Nucleus accumbens (tissue), 56 donors: ENCODE measurements around the gene CORO2A.
"Not testable (repeated sequence)": the region's sequence is repeated elsewhere in the genome, so short reads cannot be mapped to it uniquely, and the experiment has no call there.

Experiments
- DNase-seq, 56 donors: peaks; one replicate each; lab custom pipeline; 2025; lab: John Stamatoyannopoulos, UW

Gene CORO2A

DNA sequence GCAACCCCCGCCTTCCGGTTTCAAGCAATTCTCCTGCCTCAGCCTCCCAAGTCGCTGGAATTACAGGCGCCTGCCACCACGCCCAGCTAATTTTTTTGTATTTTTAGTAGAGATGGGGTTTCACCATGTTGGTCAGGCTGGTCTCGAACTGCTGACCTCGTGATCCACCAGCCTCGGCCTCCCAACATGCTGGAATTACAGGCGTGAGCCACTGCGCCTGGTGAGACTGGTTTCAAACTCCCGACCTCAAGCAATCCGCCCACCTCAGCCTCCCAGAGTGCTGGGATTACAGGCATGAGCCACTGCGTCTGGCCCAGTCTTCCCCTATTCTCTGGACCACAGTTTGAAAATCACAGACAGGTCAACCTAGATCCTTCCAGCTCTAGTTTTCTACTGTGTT is 68.3 kb downstream of the CORO2A start:
- not testable (repeated sequence) for DNase-seq

DNA sequence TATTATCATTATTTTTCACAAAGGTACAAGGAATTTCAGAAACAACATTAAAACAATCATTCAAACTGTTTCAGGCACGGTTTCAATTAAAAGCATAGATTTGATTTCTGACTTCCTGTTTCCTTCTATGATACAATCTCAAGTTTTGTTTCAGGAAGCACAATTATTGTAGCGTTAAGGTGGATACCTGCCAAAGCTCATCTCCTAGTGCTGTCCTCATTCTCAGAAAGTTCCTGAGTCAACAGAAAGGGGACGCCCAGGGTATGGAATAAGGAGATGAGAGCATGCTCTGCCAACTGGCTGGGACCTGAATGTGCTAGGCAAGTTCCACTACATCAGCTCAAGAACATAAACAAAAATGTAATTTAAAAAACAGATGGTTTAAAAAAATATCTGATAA is 71.4 kb downstream of the CORO2A start:
- no peak for DNase-seq

DNA sequence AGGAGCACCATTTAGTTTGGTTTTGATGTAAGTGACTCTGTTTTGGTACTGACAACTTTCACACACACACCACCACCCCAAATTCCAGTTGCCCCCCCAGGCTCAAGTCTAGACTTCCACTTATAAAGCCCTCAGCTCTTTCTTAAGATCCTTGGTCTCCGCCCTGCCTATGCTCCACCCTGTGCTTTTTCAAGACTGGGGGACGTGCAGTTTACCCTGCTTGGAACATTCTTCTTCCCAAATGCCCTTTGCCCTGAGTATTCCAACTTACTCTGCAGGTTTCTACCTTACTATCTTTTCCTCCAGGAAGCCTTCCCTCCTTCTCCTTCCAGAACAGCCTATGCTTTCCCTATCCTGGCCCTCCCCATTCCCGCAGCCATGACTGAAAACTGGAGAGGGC is 72.0 kb downstream of the CORO2A start:
- no peak for DNase-seq

DNA sequence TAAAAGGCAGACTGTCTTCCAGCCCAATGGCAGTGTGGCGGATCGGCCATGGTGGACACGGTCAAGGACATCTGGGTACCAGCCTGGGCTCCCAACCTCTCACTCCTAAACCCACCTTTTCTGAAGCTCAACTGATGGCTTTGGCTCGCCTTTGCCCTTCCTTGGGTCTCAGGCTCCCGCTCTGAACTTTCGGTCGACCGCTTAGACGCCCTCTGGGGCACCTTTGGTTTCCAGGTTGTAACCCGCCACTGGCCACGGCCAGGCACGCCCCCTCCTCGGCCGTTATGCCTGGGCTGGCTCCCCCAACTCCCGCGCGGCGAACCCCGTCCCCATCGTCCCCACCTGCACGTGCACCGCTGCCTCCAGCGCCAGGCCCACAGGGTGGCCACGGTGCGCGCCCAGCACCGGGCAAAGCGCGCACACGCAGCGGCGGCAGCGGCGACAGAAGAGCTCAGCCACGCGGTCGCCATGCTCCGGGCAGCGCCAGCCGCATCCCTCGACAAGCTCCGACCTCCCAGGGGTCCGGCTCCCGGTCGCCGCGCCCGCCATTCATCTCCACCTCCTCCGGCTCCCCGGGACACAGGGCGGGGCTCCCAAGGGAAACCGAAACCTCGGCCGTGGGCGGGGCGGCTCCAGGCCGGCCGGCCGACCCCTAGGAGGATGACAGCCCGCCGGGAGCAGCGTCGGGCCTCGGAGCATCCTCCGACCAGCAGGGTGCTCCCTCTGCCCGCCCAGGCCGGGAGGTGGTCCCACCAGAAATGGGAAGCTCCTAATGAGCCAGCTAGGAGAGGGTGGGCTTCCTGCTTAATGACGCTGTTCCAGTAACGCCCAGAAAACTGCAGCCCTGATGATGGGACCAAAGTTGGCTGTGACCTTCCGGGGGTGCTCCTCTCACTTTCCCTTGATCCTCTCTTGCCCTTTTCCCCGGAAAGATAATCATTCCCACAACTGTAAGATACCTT is 73.5 kb downstream of the CORO2A start, which contains the start of gene TRIM14:
TRIM14 (minus strand) TSS at position 583 of the 962 bp plus-strand sequence; CDS start at position 549, 34 bp downstream.
- peak in 22 of 56 donors; percentile 9 to 51 (median 18) for DNase-seq

DNA sequence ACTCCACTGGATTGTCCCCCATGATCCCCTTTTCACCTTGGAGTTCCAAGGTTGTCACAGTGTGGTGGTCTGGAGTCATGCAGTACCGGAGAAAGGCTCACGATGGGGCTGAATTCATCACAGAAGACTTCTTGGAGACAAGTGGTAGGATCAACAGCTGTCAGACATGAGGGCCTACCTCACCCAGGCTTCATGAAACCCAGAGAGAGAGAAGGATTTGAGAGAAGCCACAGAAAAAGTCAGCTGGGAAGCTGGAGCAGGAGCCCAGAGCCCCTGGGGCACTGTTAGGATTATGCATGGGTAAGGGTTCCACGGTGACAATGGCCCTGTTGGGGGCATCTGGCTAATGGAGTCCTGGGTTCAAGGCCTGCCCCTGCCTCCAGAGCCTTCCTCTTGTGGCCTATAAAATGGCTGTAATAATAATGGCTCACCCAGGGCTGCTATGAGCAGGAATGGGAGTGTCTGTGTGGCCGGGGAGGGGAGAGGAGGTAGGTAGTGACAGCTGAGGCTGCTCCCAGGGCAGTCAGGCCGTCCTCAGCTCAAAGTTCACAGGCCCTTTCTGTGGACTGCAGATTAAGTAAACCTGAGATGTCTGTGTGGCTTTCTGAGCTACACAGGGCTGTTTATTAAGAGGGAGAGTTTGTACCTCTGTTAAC is 74.3 kb downstream of the CORO2A start:
- no peak for DNase-seq

DNA sequence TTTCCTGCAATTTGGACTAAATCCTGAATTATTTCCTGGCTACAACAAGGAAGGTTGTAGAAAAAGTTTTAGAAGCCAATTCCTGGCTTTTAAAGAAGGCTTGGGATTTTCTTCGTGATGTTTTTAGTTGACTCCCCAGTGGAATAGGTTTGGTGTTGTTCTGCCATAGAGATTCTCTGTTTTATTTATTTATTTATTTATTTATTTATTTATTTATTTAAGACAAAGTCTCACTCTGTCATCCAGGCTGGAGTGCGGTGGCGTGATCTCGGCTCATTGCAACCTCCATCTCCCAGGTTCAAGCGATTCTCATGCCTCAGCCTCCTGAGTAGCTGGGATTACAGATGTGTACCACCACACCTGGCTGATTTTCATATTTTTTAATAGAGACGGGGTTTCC is 75.3 kb downstream of the CORO2A start:
- not testable (repeated sequence) for DNase-seq

DNA sequence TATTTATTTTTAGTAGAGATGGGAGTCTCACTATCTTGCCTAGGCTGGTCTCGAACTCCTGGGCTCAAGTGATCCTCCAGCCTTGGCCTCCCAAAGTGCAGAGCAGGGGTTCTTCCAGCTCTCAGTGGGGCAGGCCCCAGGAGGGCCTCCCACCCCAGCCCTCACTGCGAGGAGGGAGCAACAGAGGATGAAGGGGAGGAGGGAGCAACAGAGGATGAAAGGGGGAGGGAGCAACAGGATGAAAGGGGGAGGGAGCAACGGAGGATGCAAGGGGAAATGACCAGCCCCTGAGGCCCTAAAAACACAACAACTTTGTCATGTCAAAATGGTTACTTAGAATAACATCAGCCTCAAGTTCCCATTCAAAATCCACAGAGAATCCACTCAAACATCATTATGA is 83.4 kb downstream of the CORO2A start:
- DNase-seq = no peak

DNA sequence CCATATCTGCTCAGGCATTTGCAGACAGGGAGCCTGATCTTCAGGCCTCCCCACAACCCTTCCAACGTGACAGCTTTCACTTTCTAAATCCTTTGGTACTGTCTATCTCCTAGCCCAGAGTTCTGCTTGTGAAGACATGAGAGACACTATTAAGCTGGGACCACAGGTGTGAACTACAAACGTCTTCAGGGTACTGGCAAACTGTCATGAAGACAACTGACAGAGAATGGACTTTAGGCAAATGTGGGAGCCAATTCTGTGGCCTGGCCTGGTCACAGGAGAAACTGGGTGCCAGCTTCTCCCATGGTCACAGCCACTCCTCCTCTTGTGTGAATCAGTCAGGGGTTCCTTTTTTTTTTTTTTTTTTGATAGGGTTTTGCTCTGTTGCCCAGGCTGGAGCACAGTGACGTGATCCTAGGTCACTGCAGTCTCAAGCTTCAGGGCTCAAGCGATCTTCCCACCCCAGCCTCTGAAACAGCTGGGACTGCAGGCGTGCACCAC is 83.9 kb downstream of the CORO2A start:
- DNase-seq = no peak

DNA sequence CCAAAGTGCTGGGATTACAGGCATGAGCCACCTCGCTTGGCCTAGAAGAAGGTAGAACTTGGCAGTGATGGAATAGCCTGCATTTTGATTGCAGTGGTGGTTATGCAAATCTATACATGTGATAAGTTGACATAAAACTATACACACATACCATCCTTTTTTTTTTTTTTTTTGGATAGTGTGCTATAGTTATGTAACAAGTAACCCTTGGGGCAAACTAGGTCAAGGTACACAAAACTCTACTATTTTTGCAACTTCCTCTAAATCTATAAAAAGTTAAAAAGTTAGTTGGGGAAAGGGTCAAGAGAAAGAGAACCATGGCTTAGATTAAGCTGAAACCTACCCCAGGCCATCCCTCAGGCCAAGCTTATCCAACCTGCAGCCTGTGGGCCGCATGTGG is 84.5 kb downstream of the CORO2A start:
- no peak for DNase-seq

DNA sequence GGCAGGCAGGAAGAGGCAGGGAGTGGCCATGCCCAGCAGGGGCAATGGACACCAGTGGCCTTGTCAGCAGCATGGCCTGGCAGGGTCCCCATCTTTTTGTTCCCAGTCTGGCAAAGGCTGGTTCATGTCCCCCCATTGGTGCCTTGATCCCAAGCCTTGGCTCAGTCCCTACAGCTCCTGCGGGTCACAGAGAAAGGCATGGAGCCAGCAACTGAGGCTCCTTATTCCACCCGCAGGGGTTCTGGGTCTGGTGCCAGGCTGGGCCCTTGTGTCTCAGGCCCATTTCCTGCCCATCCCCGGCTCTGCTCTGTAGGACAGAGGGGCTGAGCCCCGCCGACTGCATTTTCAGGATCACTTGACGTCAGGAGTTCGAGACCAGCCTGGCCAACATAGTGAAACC is 87.4 kb downstream of the CORO2A start:
- DNase-seq = no peak

DNA sequence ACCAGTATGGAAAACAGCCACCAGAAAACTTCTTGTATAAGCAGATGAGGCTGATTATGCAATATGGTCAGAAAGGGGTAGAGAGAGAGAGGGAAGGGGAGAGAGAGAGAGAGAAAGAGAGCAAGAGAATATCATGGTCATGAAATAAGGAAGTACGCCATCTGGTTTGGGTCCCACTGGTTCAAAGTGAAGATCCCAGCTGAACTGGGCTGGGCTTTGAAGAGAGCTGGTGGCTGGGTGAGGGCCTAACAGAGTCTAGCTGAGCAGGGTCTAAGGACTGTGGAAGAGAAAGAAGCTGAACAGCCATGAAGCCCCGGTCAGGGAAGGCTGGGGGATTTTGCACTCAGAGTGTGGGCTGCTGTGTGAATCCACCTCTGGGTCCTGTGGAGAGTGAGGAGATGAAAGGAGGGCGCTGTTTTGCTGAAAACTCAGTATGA is 88.0 kb downstream of the CORO2A start:
- no peak for DNase-seq

DNA sequence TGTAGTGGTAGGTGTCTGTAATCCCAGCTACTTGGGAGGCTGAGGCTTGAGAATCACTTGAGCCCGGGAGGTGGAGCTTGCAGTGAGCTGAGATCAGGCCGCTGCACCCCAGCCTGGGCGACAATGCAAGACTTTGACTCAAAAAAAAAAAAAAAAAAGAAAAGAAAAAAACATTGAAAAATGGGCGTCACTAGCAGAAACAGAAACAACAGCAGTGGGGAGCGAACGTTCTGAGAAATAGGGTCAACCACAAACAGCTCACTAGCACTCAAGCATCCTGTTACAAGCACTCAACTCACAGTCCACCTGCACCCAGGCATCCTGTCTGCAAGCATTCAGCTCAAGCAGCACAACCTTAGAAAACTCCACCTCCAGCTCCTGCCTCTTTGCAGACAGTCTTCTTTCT is 90.6 kb downstream of the CORO2A start:
- DNase-seq = no peak

DNA sequence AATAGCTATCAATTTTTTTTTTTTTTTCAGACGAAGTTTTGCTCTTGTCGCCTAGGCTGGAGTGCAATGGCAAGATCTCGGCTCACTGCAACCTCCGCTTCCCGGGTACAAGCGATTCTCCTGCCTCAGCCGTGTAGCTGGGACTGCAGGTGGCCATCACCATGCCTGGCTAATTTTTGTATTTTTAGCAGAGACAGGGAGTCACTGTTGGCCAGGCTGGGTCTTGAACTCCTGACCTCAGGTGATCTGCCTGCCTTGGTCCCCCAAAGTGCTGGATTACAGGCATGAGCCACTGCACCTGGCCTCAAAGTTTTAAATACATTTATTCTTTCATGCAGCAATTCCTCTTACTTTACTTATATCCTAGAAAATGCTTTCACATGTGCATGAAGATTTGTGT is 91.0 kb downstream of the CORO2A start:
- DNase-seq = no peak

DNA sequence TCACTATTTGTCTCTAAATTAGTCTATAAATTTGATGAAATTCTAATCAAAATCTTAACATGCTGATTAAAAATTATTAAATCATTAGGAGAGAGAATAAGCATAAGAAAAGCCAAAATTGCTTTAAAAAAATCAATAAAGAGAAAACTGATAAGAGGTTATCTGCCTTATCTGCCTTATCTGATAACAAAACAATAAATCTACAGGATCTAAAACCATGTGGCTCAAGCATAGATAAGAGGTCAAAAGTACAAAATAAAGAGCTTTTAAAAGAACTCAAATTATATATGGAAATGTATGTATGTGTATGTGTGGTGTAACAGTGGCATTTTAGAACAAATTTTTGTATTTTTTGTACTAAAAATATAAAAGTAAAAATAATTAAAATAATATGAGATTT is 92.0 kb downstream of the CORO2A start:
- no peak for DNase-seq

DNA sequence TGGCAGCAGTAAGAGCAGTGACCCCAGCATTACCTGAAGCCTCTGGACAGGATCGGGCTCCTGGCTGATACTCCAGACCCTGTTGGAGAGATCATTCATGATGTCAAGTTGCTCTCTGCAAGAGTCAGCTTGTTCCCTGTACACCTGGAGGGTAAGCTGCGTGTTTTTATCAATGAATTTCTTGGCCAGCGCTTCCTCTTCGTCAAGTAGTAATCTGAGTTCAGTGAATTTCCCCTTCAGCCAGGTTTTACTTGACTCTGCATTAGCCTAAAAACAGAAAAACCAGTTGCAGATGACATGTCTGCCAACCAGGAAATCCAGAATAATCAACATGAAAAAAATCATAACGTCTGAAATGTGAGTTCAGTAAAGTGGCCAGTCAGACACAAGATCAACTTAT is 92.5 kb downstream of the CORO2A start:
- no peak for DNase-seq

DNA sequence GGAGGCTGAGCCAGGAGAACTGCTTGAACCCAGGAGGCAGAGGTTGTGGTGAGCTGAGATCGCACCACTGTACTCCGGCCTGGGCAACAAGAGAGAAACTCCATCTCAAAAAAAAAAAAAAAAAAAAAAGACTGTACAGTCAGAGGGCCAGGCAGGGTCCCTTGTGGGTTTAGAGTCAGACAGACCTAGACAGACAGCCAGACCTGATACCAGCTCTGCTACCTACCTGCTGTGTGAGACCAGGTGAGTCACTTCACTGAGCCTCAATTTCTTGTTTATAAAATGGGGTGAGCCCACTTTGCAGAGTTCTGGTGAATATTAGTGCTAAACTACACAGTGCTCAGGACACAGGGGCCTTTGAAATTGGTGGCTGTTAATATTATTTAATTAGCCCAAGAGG is 93.1 kb downstream of the CORO2A start:
- DNase-seq = no peak

DNA sequence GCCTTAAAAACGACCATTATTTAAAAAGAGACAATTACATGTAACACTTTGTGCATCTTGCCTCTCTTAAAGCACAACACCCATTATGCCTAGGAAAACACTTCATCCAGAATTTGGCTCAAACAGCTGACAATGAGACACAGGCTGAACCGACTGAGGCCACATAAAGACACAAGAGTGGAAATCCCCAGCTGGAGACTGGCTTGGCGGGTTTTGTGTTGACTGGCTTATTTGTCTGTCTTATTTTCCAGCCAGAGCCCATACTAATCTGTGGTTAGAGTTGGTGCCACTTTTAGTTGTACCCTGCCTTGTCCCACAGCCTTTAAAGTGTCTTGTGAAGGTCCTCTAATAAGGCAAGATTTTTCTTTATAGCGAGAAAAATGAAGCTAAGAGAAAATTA is 94.6 kb downstream of the CORO2A start:
- no peak for DNase-seq

DNA sequence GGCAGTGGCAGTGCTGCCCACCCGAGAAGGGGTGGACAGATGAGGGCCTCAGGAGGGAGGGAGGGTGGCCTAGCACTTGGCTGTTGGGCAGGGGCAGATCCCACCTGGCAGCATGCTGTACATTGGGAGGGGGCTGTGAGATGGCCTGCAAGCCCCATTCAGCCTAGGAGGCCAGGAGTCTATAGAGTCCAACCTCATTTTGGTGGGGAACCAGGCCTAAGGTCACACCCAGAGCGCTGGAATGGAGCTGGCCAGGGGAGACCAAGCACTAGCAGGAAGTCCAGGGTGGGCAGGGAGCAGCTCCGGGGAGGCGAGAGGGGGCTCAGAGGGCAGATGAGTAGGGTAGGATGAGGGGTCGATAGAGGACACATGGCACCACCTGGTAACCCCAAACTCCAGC is 96.3 kb downstream of the CORO2A start:
- no peak for DNase-seq

DNA sequence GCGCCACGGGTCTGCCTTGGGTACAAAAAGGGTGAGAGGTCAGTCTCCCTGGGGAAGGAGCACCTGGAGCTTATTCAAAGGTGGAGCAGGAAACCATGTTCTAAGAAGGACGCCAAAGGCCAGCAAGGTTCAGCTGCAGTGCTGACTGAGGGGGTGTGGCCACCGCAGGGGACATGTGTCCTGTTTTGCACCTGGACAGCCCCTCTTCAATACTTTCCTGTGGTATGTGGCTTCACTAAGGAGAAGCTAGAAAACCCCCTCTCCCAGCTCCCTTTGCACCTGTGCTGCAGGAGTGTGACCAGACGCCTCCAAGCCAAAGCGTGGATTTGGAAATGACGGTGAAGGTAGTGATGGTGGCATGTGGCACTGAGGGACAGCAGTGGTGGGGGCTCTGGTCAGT is 97.0 kb downstream of the CORO2A start:
- DNase-seq = no peak

DNA sequence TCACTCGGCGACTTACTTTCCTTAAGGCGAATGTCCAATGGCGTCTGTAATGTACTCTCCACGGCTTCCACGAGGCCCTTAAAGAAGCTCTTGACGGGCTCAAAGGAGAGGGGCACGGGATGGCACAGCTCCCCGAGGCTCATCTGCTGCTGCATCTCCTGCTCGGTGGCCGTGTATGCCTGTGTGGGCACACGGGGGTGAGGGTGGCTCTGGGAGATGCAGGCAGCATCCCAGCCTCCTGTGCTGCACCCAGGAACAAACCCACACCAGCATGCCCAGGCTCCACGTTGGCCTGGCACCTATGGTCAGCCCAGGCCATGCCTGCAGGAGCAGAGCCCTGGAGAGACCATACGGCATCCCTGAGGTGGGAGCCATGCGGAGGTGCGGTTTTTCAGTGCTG is 97.6 kb downstream of the CORO2A start:
- no peak for DNase-seq

DNA sequence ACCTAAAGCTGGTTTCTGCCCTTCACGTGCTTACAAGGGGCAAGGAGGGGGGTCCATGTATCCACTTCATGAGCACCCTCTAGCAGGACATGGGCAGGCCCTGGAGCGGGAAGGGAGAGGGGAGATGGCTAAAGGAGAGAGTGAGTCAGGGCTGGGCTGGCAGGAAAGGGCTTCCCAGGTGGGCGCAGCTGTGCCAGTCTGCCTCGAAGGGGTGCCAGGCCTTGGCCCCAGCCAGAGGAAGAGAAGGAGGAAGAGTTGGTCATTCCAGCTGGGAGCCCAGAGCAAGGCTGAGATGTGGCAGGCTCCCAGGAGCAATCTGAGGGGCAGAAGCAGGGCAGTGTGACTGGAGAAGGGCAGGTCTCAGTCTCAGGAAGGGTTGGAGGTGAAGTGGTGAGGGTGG is 98.1 kb downstream of the CORO2A start:
- no peak for DNase-seq

DNA sequence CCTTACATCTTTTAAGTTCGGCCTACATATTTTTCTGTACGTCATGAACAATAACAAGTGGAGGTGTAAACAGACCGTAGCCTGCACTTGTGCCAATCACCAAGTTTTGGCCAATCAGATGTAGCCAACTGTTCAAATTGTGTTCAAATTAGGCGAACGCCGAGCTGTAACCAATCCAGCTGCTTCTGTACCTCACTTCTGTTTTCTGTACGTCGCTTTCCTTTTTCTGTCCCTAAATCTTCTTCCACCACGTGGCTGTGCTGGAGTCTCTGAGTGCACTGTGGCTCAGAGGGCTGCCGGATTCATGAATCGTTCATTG is 99.9 kb downstream of the CORO2A start:
- no peak for DNase-seq
